NCI-H2227 (cell line): ENCODE measurements around the gene SMIM14.
"Not testable (repeated sequence)": the region's sequence is repeated elsewhere in the genome, so short reads cannot be mapped to it uniquely, and the experiment has no call there.

ENCODE experiments used
- DNase-seq: peaks from one replicate; lab custom pipeline; 2025; ENCODE audit not compliant: unreplicated experiment; lab: John Stamatoyannopoulos, UW

The SMIM14 gene

DNA sequence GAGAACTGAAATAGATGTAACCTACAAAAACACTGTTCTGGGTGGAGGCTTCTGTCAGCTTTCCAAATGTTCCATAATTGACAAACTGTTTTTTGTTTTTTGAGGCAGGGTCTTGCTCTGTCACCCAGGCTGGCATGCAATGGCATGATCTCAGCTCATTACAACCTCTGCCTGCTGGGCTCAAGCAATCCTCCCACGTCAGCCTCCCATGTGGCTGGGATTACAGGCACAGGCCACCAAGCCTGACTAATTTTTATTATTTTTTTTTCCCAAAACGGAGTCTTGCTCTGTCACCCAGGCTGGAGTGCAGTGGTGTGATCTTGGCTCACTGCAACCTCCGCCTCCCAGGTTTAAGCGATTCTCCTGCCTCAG lies 136.0 kb downstream of the SMIM14 start:
- not testable (repeated sequence) for DNase-seq

- no peak for DNase-seq
Observed at GRCh38 chr4:39502019-39502663, 136.5 kb downstream of the SMIM14 start.

GRCh38 chr4:39498727-39499020 lies 140.0 kb downstream of the SMIM14 start:
- DNase-seq = no peak

DNA sequence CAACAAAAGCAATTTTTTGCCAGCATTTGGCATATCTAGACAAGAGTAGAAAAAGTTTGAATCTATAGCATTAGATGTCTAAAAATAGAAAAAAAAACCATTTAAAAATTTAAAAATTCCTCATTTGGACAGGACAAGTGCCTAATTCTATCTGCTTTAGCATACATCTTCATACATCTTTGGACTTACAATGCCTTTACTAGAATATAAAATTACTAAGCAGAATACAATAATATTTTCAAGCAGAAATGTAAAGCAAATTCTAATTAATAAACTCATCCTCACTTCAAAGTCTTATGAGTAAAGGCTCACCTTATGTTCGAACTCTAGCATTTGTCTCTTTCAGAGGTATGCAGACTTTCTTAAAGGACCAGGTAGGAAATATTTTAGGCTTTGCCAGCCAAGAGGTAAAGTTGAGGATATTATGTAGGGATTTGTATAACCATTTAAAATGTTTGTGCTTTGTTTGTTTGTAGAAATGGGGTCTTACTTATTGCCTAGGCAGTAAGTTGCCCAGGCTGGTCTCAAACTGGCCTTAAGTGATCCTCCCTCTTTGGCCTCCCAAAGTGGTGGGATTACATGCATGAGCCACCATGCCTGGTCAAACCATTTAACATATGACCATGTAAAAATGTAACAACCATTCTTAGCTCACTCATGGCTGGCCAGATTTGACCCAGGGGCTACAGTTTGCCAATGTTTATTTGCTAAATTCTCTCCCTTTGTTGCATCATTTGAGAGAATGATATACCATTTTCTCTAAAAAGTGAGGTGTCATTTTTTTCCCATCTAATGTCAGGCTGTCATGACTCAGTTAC lies 140.5 kb downstream of the SMIM14 start:
- DNase-seq = no peak
